Stimulated activated CD8-positive, alpha-beta memory T cell treated with anti-CD3 and anti-CD28 coated beads, Interleukin-15, amount 100 ng/mL, for 1 hour (primary cell): ENCODE results near the gene PARD3.

Source experiments
- DNase-seq: peaks from one replicate; pipeline ENCODE4 v3.0.0-alpha.2; 2020; ENCODE audit warnings: low read depth

Gene PARD3

DNA sequence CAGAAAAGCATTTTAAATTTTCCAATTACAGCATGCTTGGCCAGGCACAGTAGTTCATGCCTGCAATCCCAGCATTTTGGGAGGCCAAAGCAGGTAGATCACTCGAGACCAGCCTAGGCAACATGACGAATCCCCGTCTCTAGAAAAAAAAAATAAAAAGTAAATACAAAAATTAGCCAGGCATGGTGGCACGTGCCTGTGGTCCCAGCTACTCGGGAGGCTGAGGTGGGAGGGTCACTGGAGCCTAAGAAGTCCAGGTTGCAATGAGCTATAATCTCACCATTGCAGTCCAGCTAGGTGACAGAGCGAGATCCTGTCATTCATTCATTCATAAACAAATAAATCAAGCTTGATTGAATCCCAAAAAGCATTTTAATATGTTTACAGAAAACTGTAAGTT is 234.9 kb downstream of the PARD3 start:
- no peak for DNase-seq

DNA sequence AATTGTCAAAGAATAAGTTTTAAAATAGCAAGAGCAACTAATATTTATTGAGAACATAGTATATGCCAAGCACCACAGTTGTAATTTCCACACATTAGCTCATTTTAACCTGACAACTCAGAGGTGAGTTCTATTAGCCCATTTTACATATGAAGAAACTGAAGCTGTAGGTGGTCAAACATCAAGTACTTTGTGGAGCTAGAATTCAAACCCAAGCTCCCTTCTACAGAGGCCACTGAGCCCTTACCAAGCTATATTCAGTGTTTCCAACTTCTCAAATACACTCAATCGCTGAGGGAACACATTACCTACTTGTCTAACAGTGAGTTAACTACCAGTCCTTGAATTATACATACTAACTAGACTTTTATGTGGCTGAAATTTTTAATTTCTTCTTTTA is 236.6 kb downstream of the PARD3 start:
- no peak for DNase-seq

DNA sequence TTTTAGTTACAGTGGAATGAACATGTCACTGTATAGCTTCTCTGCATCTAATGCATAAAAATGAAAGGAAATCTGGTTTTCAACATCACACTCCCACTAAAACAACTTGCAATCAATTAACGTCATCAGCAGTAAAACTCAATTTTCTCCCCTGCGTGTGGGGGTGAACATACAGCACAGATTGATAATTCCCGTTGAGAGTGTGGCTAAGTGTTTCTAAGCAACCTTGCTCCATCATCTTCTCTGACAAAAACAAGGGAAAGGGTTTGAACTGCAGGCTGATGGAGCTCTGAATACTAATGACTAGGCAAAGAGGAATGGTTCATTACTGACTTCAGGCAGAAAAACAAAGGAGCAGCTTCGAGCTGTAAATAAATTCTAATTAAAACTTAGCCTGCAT is 238.3 kb downstream of the PARD3 start:
- DNase-seq = no peak

DNA sequence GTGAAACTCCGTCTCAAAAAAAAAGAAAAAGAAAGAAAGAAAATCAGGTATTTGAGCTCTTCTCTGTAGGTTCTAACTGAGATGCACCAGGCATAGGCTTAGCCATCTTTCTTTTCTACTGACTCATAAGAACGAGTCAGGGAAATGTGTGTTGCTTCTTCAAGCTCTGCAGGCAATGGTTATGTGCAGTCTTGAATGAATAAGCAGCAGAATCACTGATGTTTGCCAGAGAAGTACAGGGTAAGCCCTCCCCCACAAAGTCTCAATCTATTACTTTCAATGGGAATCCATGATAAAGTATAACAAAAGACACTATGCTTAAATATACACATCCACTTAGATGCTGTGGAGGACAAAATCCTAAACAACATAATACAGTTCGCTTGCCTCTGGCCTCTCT is 239.2 kb downstream of the PARD3 start:
- no peak for DNase-seq

GRCh38 chr10:34574353-34574934 is 240.7 kb downstream of the PARD3 start:
- DNase-seq = no peak

DNA sequence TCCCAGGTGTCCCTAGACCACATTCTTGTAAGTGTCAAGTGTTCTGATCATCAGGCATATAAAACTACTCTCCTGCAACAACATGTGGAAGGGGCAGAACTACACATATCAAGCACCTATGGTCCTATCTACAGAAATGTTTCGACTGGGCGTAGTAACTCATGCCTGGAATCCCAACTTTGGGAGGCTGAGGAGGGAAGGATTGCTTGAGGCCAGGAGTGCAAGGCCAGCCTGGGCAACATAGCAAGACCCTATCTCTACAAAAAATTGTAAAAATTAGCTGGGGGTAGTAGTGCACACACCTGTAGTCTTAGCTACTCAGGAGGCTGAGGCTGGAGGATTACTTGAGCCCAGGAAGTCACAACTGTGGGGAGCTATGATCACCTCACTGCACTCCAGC is 244.2 kb downstream of the PARD3 start:
- DNase-seq = no peak

DNA sequence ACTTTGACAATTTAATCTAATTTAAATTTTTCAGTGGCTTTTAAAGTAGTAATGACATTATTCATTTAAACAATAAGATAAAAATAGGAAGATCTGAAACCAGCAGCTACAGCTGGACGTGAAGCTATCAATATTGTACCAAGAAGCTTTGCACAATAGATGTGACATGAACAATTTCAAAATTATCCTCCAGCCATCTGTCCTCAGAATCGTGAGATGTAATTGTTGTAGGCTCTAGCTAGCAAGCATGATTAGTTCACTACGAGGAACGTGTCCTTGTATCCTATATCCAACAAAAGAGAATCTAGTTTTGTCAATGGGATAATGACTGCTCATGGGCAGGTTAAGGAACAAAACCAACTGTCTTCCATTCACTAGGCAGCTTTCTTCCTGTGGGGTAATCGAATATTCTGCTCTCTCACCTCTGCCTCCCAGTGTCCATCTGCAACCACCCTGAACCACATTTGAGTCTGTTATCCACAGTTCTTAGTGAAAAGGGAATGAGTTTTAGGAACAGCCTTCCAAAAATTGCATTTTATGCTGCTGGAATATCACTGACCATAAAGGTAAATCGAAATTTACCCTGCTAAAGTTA is 247.3 kb downstream of the PARD3 start:
- no peak for DNase-seq

GRCh38 chr10:34565934-34566333 is 249.2 kb downstream of the PARD3 start:
- DNase-seq = no peak

GRCh38 chr10:34558093-34558583 is 257.0 kb downstream of the PARD3 start:
- no peak for DNase-seq

DNA sequence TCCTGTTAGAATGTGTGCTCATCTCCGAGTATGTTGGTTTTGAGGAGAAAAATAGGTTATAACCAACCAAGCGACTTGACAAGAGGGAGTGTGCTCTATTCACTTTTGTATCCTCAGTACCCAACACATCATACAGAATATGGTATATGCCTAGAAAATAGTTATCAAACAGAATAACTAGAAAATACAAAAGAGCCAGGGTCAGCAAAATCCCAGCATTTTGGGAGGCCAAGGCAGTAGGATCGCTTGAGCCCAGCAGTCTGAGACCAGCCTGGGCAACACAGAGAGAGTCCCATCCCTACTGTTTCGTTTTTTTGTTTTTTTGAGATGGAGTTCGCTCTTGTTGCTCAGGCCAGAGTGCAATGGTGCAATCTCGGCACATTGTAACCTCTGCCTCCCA is 257.9 kb downstream of the PARD3 start:
- DNase-seq = no peak

DNA sequence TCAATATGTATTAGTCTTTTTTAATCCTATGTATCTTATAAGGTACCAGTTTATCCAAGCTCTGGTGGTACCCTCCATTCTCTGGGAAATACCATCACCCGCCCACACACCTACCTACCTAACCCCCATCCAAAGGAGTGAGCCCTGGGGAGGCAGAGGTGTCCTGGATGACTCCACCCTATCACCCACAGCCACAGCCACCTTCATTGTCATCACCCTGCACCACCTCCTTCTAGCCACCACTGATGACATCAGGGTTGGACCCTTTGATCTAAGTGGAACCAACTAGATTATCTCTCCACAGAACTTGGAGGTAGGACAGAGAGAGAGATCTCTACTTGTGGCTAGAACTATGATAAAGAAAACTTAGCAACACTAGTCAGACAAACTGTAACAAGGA is 259.4 kb downstream of the PARD3 start:
- DNase-seq = no peak

DNA sequence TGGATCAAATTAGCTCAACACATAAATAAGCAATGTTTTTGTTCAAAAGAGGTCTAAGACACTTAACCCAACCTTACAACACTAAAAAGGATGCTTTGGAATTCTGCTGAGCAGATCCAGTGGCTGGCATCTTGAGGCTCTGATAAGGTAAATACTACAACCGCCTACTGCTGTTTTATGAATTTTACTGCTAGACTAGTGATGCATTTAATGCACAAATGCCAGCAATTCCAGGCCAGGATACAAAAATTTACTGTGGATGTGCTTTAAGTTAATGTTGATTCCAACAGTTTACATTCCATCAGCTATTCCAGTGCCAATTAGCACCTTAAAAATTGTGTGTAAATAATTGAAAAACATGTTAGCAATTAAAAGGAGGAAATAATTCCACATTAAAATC is 261.3 kb downstream of the PARD3 start:
- no peak for DNase-seq

DNA sequence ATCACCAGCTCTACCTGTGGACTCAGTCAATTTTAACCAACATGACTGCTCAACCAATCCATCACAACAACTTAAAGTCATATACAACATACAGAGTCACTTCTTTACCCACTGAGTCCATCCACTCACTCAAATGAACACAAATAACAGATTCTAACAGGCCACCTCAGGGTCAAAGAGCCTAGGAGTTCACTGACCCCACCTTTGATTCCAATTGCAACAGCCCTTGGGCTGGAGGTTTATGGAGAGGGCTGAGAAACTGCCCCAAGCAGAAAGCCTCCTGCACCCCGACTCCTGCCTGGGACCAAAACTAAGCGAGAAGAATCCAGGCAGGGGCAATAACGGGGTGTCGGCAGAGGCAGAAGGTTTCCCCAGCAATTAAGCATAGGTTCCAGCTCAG is 263.8 kb downstream of the PARD3 start:
- DNase-seq = no peak

DNA sequence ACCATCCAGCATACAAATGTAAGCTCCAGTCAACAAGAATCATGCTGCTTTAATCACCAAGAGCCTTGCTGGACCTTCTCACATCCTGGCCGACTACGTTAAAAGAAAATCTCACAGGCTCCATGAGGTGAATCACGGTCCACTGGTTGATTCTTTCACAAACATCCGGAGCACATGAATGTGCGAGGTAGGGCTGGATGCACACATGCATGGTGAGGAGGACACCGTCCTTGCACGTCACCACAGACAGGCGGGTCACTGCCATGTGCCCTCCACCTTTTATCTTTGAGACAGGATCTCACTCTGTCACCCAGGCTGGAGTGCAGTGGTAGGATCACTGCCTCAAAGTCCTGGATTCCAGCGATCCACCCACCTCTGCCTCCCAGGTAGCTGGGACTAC is 265.1 kb downstream of the PARD3 start:
- DNase-seq = no peak

GRCh38 chr10:34549001-34549400 is 266.1 kb downstream of the PARD3 start:
- no peak for DNase-seq

DNA sequence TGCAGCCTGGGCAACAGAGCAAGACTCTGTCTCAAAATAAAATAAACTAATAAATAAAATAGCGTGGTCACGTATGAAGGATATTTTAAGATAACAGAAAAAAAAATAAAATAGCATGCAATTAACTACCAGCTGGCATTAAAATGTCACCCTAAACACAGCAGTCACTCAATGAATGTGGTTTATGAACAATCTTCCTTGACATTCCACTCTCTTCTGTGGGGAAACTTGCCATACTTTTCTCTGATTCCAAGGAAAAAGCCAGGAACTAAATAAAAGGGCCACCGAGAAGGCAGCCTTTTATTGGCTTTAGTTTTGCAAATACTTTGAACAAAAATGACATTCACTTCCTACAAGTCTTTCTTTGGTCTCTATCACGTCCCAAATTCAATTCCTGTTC is 266.6 kb downstream of the PARD3 start:
- DNase-seq = no peak

DNA sequence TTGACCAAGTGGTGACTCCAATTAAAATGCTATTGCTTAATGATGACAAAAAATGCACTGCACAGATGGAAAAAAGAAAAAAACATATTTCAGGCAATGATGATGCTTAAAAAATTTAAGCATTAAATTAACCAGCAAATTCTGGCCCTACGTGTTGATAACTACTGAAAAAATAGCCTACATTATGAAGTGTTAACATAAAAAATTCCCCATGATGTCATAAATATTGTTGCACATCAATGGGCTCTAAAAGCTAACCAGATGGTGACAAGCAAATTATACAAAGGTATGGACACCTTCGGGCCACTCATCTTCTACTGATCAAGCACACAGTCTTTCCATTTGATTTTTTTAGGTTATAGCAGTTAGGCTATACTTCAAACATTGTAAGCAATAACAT is 267.4 kb downstream of the PARD3 start:
- DNase-seq = no peak

DNA sequence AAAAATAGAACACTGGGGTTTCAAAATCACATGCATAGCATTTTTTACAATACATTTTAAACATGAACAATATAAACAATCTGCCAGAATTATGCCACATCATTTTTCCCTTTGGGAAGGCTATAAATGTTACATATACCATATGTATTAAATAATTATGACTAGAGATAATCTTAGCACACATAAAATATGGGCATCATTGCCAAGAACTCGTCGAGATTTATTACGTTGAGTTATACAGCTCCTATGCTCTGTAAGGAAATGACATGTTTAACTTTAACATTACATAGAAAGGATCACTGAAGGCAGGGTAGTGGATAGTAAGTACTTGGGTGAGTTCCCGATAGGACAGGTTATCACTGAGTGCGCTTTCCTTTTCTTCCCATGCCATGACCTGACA is 267.8 kb downstream of the PARD3 start:
- DNase-seq = no peak

- DNase-seq = no peak
Observed at GRCh38 chr10:34544400-34544799, 270.7 kb downstream of the PARD3 start.

DNA sequence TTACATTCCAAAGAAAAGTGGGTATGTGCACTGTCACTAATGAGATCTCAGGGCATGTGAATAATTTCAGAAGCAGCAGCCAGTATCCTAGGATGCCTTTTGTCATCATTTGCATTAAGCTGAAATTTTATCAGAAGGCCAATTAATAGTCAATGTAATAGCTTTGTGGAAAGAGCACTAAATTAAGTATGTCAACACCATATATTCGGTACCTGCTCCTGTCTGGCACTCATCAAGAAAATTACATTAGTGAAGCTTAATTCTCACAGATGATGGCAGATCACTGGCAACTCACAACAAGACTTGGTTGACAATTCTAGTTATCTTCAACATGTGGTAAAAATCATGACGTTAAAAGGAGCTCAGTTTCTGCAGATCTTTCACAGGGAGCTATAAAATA is 271.4 kb downstream of the PARD3 start:
- DNase-seq = no peak

- no peak for DNase-seq
Observed at GRCh38 chr10:34540492-34540891, 274.6 kb downstream of the PARD3 start.

GRCh38 chr10:34539533-34540315 is 275.4 kb downstream of the PARD3 start:
- no peak for DNase-seq

GRCh38 chr10:34538281-34538829 is 276.7 kb downstream of the PARD3 start:
- DNase-seq = no peak
